Stimulated activated naive CD8-positive, alpha-beta T cell treated with anti-CD3 and anti-CD28 coated beads, Interleukin-15, Interleukin-2, amounts not matched to agents 100 ng/mL and 50 ng/mL, for 24 hours (primary cell): ENCODE measurements around the gene DAB1.

Source experiments
- H3K27ac Mint-ChIP-seq: one replicate; pipeline ENCODE4 v1.8.0; 2021; ENCODE audit warnings: mild to moderate bottlenecking, mixed read lengths
- H3K27me3 Mint-ChIP-seq: one replicate; pipeline ENCODE4 v1.8.0; 2021; ENCODE audit warnings: mixed read lengths
- H3K36me3 Mint-ChIP-seq: one replicate; pipeline ENCODE4 v1.8.0; 2021; ENCODE audit warnings: low read depth, mixed read lengths
- H3K4me1 Mint-ChIP-seq: one replicate; pipeline ENCODE4 v1.8.0; 2021; ENCODE audit warnings: low read depth, mixed read lengths
- H3K4me3 Mint-ChIP-seq: one replicate; pipeline ENCODE4 v1.8.0; 2021; ENCODE audit warnings: mild to moderate bottlenecking, mixed read lengths
- H3K9me3 Mint-ChIP-seq: one replicate; pipeline ENCODE4 v1.8.0; 2021; ENCODE audit warnings: mixed read lengths

DAB1 gene

GRCh38 chr1:57204091-57204490 is 219.8 kb downstream of the DAB1 start:
- no peaks in the 10 kb centered on the region for H3K27me3 Mint-ChIP-seq
- H3K9me3 Mint-ChIP-seq: no peaks in the 10 kb centered on the region
- H3K36me3 Mint-ChIP-seq: no peaks in the 10 kb centered on the region
- no peak overlapping the region for H3K27ac Mint-ChIP-seq
- no peak overlapping the region for H3K4me3 Mint-ChIP-seq
- no peaks in the 10 kb centered on the region for H3K4me1 Mint-ChIP-seq

- Mint-ChIP-seq H3K4me1 (no peaks in the 10 kb centered on the region), H3K36me3 (no peaks in the 10 kb centered on the region), H3K27me3 (no peaks in the 10 kb centered on the region), H3K4me3 (no peak overlapping the region), H3K9me3 (no peaks in the 10 kb centered on the region), H3K27ac (no peak overlapping the region)
Observed at GRCh38 chr1:57202241-57202640, 221.6 kb downstream of the DAB1 start.

- no peak overlapping the region for H3K27ac Mint-ChIP-seq
- H3K36me3 Mint-ChIP-seq: no peaks in the 10 kb centered on the region
- H3K9me3 Mint-ChIP-seq: no peaks in the 10 kb centered on the region
- no peak overlapping the region for H3K4me3 Mint-ChIP-seq
- H3K4me1 Mint-ChIP-seq: no peaks in the 10 kb centered on the region
- no peaks in the 10 kb centered on the region for H3K27me3 Mint-ChIP-seq
Observed at GRCh38 chr1:57198912-57199311, 224.9 kb downstream of the DAB1 start.

- Mint-ChIP-seq H3K27me3 (no peaks in the 10 kb centered on the region), H3K36me3 (no peaks in the 10 kb centered on the region), H3K27ac (no peak overlapping the region), H3K9me3 (no peaks in the 10 kb centered on the region), H3K4me1 (no peaks in the 10 kb centered on the region), H3K4me3 (no peak overlapping the region)
Observed at GRCh38 chr1:57195436-57195941, 228.4 kb downstream of the DAB1 start.

GRCh38 chr1:57192222-57192621 is 231.6 kb downstream of the DAB1 start:
- no peak overlapping the region for H3K27ac Mint-ChIP-seq
- H3K27me3 Mint-ChIP-seq: no peaks in the 10 kb centered on the region
- H3K36me3 Mint-ChIP-seq: no peaks in the 10 kb centered on the region
- H3K9me3 Mint-ChIP-seq: no peaks in the 10 kb centered on the region
- no peak overlapping the region for H3K4me3 Mint-ChIP-seq
- no peaks in the 10 kb centered on the region for H3K4me1 Mint-ChIP-seq

GRCh38 chr1:57190898-57191297 is 233.0 kb downstream of the DAB1 start:
- no peaks in the 10 kb centered on the region for H3K9me3 Mint-ChIP-seq
- no peak overlapping the region for H3K27ac Mint-ChIP-seq

GRCh38 chr1:57188168-57188567 is 235.7 kb downstream of the DAB1 start:
- Mint-ChIP-seq H3K4me3 (no peak overlapping the region), H3K27ac (no peak overlapping the region), H3K27me3 (no peaks in the 10 kb centered on the region), H3K36me3 (no peaks in the 10 kb centered on the region), H3K4me1 (no peaks in the 10 kb centered on the region), H3K9me3 (no peaks in the 10 kb centered on the region)

More at GRCh38 chr1:57190898-57191297, 233.0 kb downstream of the DAB1 start:
- Mint-ChIP-seq H3K27me3 (no peaks in the 10 kb centered on the region), H3K36me3 (no peaks in the 10 kb centered on the region), H3K4me3 (no peak overlapping the region), H3K4me1 (no peaks in the 10 kb centered on the region)

GRCh38 chr1:57186455-57186854 is 237.4 kb downstream of the DAB1 start:
- Mint-ChIP-seq H3K4me3 (no peak overlapping the region), H3K36me3 (no peaks in the 10 kb centered on the region), H3K4me1 (no peaks in the 10 kb centered on the region), H3K27ac (no peak overlapping the region), H3K27me3 (no peaks in the 10 kb centered on the region), H3K9me3 (no peaks in the 10 kb centered on the region)

- Mint-ChIP-seq H3K27ac (no peak overlapping the region), H3K9me3 (no peaks in the 10 kb centered on the region), H3K36me3 (no peaks in the 10 kb centered on the region), H3K27me3 (no peaks in the 10 kb centered on the region), H3K4me3 (no peak overlapping the region), H3K4me1 (no peaks in the 10 kb centered on the region)
Observed at GRCh38 chr1:57179001-57179400, 244.9 kb downstream of the DAB1 start.

GRCh38 chr1:57175506-57175905 is 248.4 kb downstream of the DAB1 start:
- Mint-ChIP-seq H3K4me3 (no peak overlapping the region), H3K4me1 (no peaks in the 10 kb centered on the region), H3K36me3 (no peaks in the 10 kb centered on the region), H3K27ac (no peak overlapping the region), H3K27me3 (no peaks in the 10 kb centered on the region), H3K9me3 (peaks cover 3% of the 10 kb centered on the region)

- Mint-ChIP-seq H3K27me3 (no peaks in the 10 kb centered on the region), H3K4me1 (no peaks in the 10 kb centered on the region), H3K9me3 (peaks cover 3% of the 10 kb centered on the region), H3K27ac (no peak overlapping the region), H3K4me3 (no peak overlapping the region), H3K36me3 (no peaks in the 10 kb centered on the region)
Observed at GRCh38 chr1:57172040-57172439, 251.8 kb downstream of the DAB1 start.

GRCh38 chr1:57167997-57168396 is 255.9 kb downstream of the DAB1 start:
- no peak overlapping the region for H3K4me3 Mint-ChIP-seq
- no peak overlapping the region for H3K27ac Mint-ChIP-seq
- no peaks in the 10 kb centered on the region for H3K27me3 Mint-ChIP-seq
- no peaks in the 10 kb centered on the region for H3K36me3 Mint-ChIP-seq
- peaks cover 3% of the 10 kb centered on the region for H3K9me3 Mint-ChIP-seq
- H3K4me1 Mint-ChIP-seq: no peaks in the 10 kb centered on the region

- Mint-ChIP-seq H3K4me3 (no peak overlapping the region), H3K27ac (no peak overlapping the region), H3K27me3 (peaks cover 5% of the 10 kb centered on the region), H3K4me1 (no peaks in the 10 kb centered on the region), H3K36me3 (no peaks in the 10 kb centered on the region), H3K9me3 (no peaks in the 10 kb centered on the region)
Observed at GRCh38 chr1:57165546-57165945, 258.3 kb downstream of the DAB1 start.

- Mint-ChIP-seq H3K4me3 (no peak overlapping the region), H3K27ac (no peak overlapping the region), H3K36me3 (no peaks in the 10 kb centered on the region), H3K9me3 (no peaks in the 10 kb centered on the region), H3K4me1 (no peaks in the 10 kb centered on the region), H3K27me3 (peaks cover 5% of the 10 kb centered on the region)
Observed at GRCh38 chr1:57164584-57164983, 259.3 kb downstream of the DAB1 start.

GRCh38 chr1:57163789-57164188 is 260.1 kb downstream of the DAB1 start:
- Mint-ChIP-seq H3K4me3 (no peak overlapping the region), H3K27me3 (peaks cover 5% of the 10 kb centered on the region), H3K4me1 (no peaks in the 10 kb centered on the region), H3K27ac (no peak overlapping the region), H3K9me3 (no peaks in the 10 kb centered on the region), H3K36me3 (no peaks in the 10 kb centered on the region)

GRCh38 chr1:57163325-57163724 is 260.5 kb downstream of the DAB1 start:
- Mint-ChIP-seq H3K27me3 (peaks cover 5% of the 10 kb centered on the region), H3K9me3 (no peaks in the 10 kb centered on the region), H3K27ac (no peak overlapping the region), H3K4me3 (no peak overlapping the region), H3K4me1 (no peaks in the 10 kb centered on the region), H3K36me3 (no peaks in the 10 kb centered on the region)
